ENCODE measurements around the gene PWWP2B. TPM values are rescaled to one million over a fixed set of nuclear protein-coding genes. Genes with fewer than 3 reads are reported as not detected.

The PWWP2B gene
- total RNA-seq, 1 experiment from 2014 or later = 12.2 TPM

- TF ChIP-seq ZNF512 (CRISPR knock-in tag; IDR thresholded peaks at IDR 0.05; ENCODE audit: borderline replicate concordance) (no peak), GTF2I (CRISPR knock-in tag; conservative IDR thresholded peaks at IDR 0.05) (no peak), CDX4 (CRISPR knock-in tag; IDR thresholded peaks at IDR 0.05; ENCODE audit: borderline replicate concordance) (no peak), NFE2L1 (CRISPR knock-in tag; IDR thresholded peaks at IDR 0.05) (no peak)
These were observed 46.6 kb upstream of the PWWP2B start (continued) for GRCh38 chr10:132350391-132350790.

GRCh38 chr10:132350946-132351345, 46.1 kb upstream of the PWWP2B start:
- H3K4me1 Mint-ChIP-seq = no peaks in the 10 kb centered on the region
- POLR2A ChIA-PET = no interaction called here
- ATAC-seq (no peak), DNase-seq (ENCODE audit: low spot score) (no peak)
- H3K4me3 Mint-ChIP-seq = no peak overlapping the region
- H3K36me3 Mint-ChIP-seq = no peaks in the 10 kb centered on the region
- H3K9me3 Mint-ChIP-seq = no peaks in the 10 kb centered on the region
- no peak for TF ChIP-seq HMGXB4 (CRISPR knock-in tag; IDR thresholded peaks at IDR 0.05)
- no peak for TF ChIP-seq USF2 (CRISPR knock-in tag; IDR thresholded peaks at IDR 0.05)
- TF ChIP-seq AR (CRISPR knock-in tag; IDR thresholded peaks at IDR 0.05) = no peak
- TF ChIP-seq SMAD4 (CRISPR knock-in tag; IDR thresholded peaks at IDR 0.05) = no peak
- no peak for TF ChIP-seq ELF4 (CRISPR knock-in tag; IDR thresholded peaks at IDR 0.05; ENCODE audit: low read depth)
- TF ChIP-seq ZNF121 (CRISPR knock-in tag; IDR thresholded peaks at IDR 0.05) = no peak
- no peak for TF ChIP-seq TCF7 (CRISPR knock-in tag; IDR thresholded peaks at IDR 0.05; ENCODE audit: low read depth)
- no peak for TF ChIP-seq JUN (CRISPR knock-in tag; IDR thresholded peaks at IDR 0.05)
- peaks cover 7% of the 10 kb centered on the region for H3K27me3 Mint-ChIP-seq (ENCODE audit: low read depth)
- CTCF ChIA-PET = interaction anchor here (0.8 to 2.6 kb wide), 5 partner anchors 11 to 132 kb away, joined by 3 to 25 read pairs (median 3); partner anchors contain the start of gene LRRC27
- no peak overlapping the region for H3K27ac Mint-ChIP-seq

GRCh38 chr10:132351611-132352010, 45.4 kb upstream of the PWWP2B start:
- Mint-ChIP-seq H3K4me3 (no peak overlapping the region), H3K9me3 (no peaks in the 10 kb centered on the region), H3K4me1 (no peaks in the 10 kb centered on the region), H3K36me3 (no peaks in the 10 kb centered on the region), H3K27ac (no peak overlapping the region), H3K27me3 (ENCODE audit: low read depth) (peaks cover 7% of the 10 kb centered on the region)
- POLR2A ChIA-PET = no interaction called here
- TF ChIP-seq AR (CRISPR knock-in tag; IDR thresholded peaks at IDR 0.05) = no peak
- TF ChIP-seq ESRRA (CRISPR knock-in tag; IDR thresholded peaks at IDR 0.05; ENCODE audit: borderline replicate concordance) = no peak
- no peak for TF ChIP-seq FOXK1 (CRISPR knock-in tag; IDR thresholded peaks at IDR 0.05)
- TF ChIP-seq NR1H2 (CRISPR knock-in tag; IDR thresholded peaks at IDR 0.05) = no peak
- no peak for TF ChIP-seq ZNF532 (CRISPR knock-in tag; IDR thresholded peaks at IDR 0.05; ENCODE audit: borderline replicate concordance)
- no peak for TF ChIP-seq CDX4 (CRISPR knock-in tag; IDR thresholded peaks at IDR 0.05; ENCODE audit: borderline replicate concordance)
- no peak for TF ChIP-seq ZBTB21 (CRISPR knock-in tag; IDR thresholded peaks at IDR 0.05; ENCODE audit: borderline replicate concordance)
- ATAC-seq (0 out of 2 replicates have a peak, but pooled peaks have one; percentile 24), DNase-seq (ENCODE audit: low spot score) (no peak)
- CTCF ChIA-PET = interaction anchor here (0.6 to 2.6 kb wide), 8 partner anchors 10 to 132 kb away, joined by 3 to 25 read pairs (median 3); no protein-coding TSS in a partner anchor

Data from WTC11 (cell line).